ENCODE measurements around the gene GNRHR.

The GNRHR gene

DNA sequence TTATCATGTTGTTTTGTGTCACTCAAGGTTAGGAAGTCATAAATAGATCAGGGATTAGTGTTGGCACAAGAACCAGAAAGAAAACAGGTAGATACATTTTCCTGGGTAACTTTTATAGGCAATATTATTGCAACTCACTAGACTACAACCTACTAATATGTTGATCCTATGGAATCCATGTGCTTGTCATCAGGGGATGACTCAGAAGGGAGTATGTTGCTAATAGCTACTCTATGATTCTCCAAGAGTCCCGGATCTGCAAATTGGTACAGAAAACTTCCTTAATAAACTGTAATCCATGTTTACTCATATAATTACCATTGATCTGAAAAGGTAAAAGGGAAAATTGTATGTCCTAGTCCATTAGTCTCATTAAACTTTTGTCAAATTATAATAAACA, 11.7 kb upstream of the GNRHR start:
- H2BK15ac ChIP-seq (ENCODE audit: low read depth, poor library complexity, severe bottlenecking): no peak overlapping the region
- H3K36me3 ChIP-seq (ENCODE audit: control insufficient read depth in 1 of 2, insufficient read depth in 2 of 2, low read depth in 1 of 2, low read length in 2 of 2): no peaks in the 10 kb centered on the region
- H2AFZ ChIP-seq (ENCODE audit: low read depth, low read length): no peak overlapping the region
- no peak overlapping the region for H3K4me3 ChIP-seq (ENCODE audit: insufficient read depth in 1 of 2, low read depth in 1 of 2, low read length in 2 of 2)
- no peak overlapping the region for H3K14ac ChIP-seq (ENCODE audit: low read length in 2 of 2)
- no peaks in the 10 kb centered on the region for H3K4me1 ChIP-seq (ENCODE audit: control insufficient read depth, insufficient read depth, low read depth, low read length)
- H2BK120ac ChIP-seq (ENCODE audit: low read depth, low read length): no peak overlapping the region
- no peaks in the 10 kb centered on the region for H3K27me3 ChIP-seq (ENCODE audit: control insufficient read depth in 1 of 2, insufficient read depth in 1 of 2, low read length in 2 of 2)
- no CpG with 5 or more reads among the region's 1 CpG for whole genome bisulfite sequencing
- no peak overlapping the region for H4K8ac ChIP-seq (ENCODE audit: low read length)
- DNase-seq: no peak
- no peak overlapping the region for H4K91ac ChIP-seq (ENCODE audit: low read length)
- H3K4me2 ChIP-seq (ENCODE audit: low read length, poor library complexity, severe bottlenecking): no peak overlapping the region
- no peaks in the 10 kb centered on the region for H3K79me1 ChIP-seq (replicated peaks; ENCODE audit: low read length, poor library complexity, severe bottlenecking)
- H2AK5ac ChIP-seq (ENCODE audit: low read length, severe bottlenecking): no peak overlapping the region
- H3K4ac ChIP-seq (ENCODE audit: low read depth in 1 of 2, low read length in 2 of 2): no peak overlapping the region
- no peak overlapping the region for H3K27ac ChIP-seq (ENCODE audit: low read length, poor library complexity, severe bottlenecking)
- no peak overlapping the region for H2BK12ac ChIP-seq (ENCODE audit: low read length in 2 of 2)
- H3K9me3 ChIP-seq (ENCODE audit: control insufficient read depth, low read length): no peaks in the 10 kb centered on the region
- H3K18ac ChIP-seq (ENCODE audit: low read depth in 1 of 2, low read length in 2 of 2): no peak overlapping the region
- no peak overlapping the region for H3K9ac ChIP-seq (ENCODE audit: low read length)
- H3K23ac ChIP-seq (ENCODE audit: low read length in 2 of 2): no peak overlapping the region
- H2BK5ac ChIP-seq (ENCODE audit: low read depth, low read length, poor library complexity, severe bottlenecking): no peak overlapping the region

DNA sequence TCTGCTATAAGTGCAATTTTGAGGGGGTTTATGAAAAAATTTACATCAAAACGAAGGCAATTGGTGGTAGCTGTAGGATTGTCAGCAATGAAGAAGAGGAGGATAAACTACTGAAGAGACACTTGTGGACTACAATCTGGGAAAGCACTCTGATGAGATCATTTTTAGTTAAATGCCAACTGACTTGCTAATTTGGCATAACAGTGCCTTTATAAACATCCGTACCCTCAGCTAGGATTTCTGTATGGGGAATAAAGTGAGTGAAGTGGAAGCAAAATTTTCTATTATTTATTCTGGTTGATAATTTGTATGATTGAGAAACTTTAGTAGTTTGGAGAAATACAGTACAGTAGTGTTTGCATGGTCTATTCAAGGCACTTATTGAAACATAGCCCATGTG, 11.2 kb upstream of the GNRHR start:
- Histone ChIP-seq H2BK120ac (ENCODE audit: low read depth, low read length) (no peak overlapping the region), H2BK12ac (ENCODE audit: low read length in 2 of 2) (no peak overlapping the region), H3K79me1 (replicated peaks; ENCODE audit: low read length, poor library complexity, severe bottlenecking) (no peaks in the 10 kb centered on the region), H3K9me3 (ENCODE audit: control insufficient read depth, low read length) (no peaks in the 10 kb centered on the region), H2AK5ac (ENCODE audit: low read length, severe bottlenecking) (no peak overlapping the region), H2BK5ac (ENCODE audit: low read depth, low read length, poor library complexity, severe bottlenecking) (no peak overlapping the region), H3K36me3 (ENCODE audit: control insufficient read depth in 1 of 2, insufficient read depth in 2 of 2, low read depth in 1 of 2, low read length in 2 of 2) (no peaks in the 10 kb centered on the region), H3K4me3 (ENCODE audit: insufficient read depth in 1 of 2, low read depth in 1 of 2, low read length in 2 of 2) (no peak overlapping the region), H4K8ac (ENCODE audit: low read length) (no peak overlapping the region), H3K4ac (ENCODE audit: low read depth in 1 of 2, low read length in 2 of 2) (no peak overlapping the region), H4K91ac (ENCODE audit: low read length) (no peak overlapping the region), H3K18ac (ENCODE audit: low read depth in 1 of 2, low read length in 2 of 2) (no peak overlapping the region), H3K27ac (ENCODE audit: low read length, poor library complexity, severe bottlenecking) (no peak overlapping the region), H3K4me1 (ENCODE audit: control insufficient read depth, insufficient read depth, low read depth, low read length) (no peaks in the 10 kb centered on the region), H2AFZ (ENCODE audit: low read depth, low read length) (no peak overlapping the region), H3K9ac (ENCODE audit: low read length) (no peak overlapping the region), H3K27me3 (ENCODE audit: control insufficient read depth in 1 of 2, insufficient read depth in 1 of 2, low read length in 2 of 2) (no peaks in the 10 kb centered on the region), H3K14ac (ENCODE audit: low read length in 2 of 2) (no peak overlapping the region), H3K4me2 (ENCODE audit: low read length, poor library complexity, severe bottlenecking) (no peak overlapping the region), H2BK15ac (ENCODE audit: low read depth, poor library complexity, severe bottlenecking) (no peak overlapping the region), H3K23ac (ENCODE audit: low read length in 2 of 2) (no peak overlapping the region)
- DNase-seq: no peak
- WGBS: 98% methylated on average over 2 of the region's 2 CpGs

DNA sequence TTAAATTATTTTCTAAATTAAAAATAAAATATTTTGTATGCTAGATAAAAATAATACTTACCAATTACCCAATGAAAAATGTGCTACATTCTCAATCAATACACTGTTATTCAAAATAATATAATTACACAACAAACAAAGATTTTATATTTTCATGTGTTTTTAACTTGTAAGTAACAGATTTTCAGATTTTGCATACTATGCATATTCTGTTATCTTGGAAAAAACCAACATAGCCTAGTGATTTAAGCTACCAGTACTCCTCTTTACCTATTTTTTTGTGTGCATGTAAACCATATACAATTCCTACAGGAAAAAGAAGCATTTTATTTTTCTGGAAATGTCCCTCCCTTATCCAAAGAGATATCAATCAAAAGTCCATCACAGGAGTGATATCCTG, 10.0 kb upstream of the GNRHR start:
- no peaks in the 10 kb centered on the region for H3K4me1 ChIP-seq (ENCODE audit: control insufficient read depth, insufficient read depth, low read depth, low read length)
- H4K91ac ChIP-seq (ENCODE audit: low read length): no peak overlapping the region
- H3K4ac ChIP-seq (ENCODE audit: low read depth in 1 of 2, low read length in 2 of 2): no peak overlapping the region
- H3K18ac ChIP-seq (ENCODE audit: low read depth in 1 of 2, low read length in 2 of 2): no peak overlapping the region
- H3K79me1 ChIP-seq (replicated peaks; ENCODE audit: low read length, poor library complexity, severe bottlenecking): no peaks in the 10 kb centered on the region
- no peak overlapping the region for H3K23ac ChIP-seq (ENCODE audit: low read length in 2 of 2)
- no peak overlapping the region for H3K4me3 ChIP-seq (ENCODE audit: insufficient read depth in 1 of 2, low read depth in 1 of 2, low read length in 2 of 2)
- H2BK120ac ChIP-seq (ENCODE audit: low read depth, low read length): no peak overlapping the region
- H2AK5ac ChIP-seq (ENCODE audit: low read length, severe bottlenecking): no peak overlapping the region
- no peak overlapping the region for H3K14ac ChIP-seq (ENCODE audit: low read length in 2 of 2)
- no peak overlapping the region for H2BK12ac ChIP-seq (ENCODE audit: low read length in 2 of 2)
- no peaks in the 10 kb centered on the region for H3K36me3 ChIP-seq (ENCODE audit: control insufficient read depth in 1 of 2, insufficient read depth in 2 of 2, low read depth in 1 of 2, low read length in 2 of 2)
- no peak overlapping the region for H2AFZ ChIP-seq (ENCODE audit: low read depth, low read length)
- no peaks in the 10 kb centered on the region for H3K27me3 ChIP-seq (ENCODE audit: control insufficient read depth in 1 of 2, insufficient read depth in 1 of 2, low read length in 2 of 2)
- H3K9ac ChIP-seq (ENCODE audit: low read length): no peak overlapping the region
- no peak overlapping the region for H2BK15ac ChIP-seq (ENCODE audit: low read depth, poor library complexity, severe bottlenecking)
- H3K9me3 ChIP-seq (ENCODE audit: control insufficient read depth, low read length): no peaks in the 10 kb centered on the region
- no peak for DNase-seq
- H2BK5ac ChIP-seq (ENCODE audit: low read depth, low read length, poor library complexity, severe bottlenecking): no peak overlapping the region
- no peak overlapping the region for H3K27ac ChIP-seq (ENCODE audit: low read length, poor library complexity, severe bottlenecking)
- no peak overlapping the region for H3K4me2 ChIP-seq (ENCODE audit: low read length, poor library complexity, severe bottlenecking)
- H4K8ac ChIP-seq (ENCODE audit: low read length): no peak overlapping the region

DNA sequence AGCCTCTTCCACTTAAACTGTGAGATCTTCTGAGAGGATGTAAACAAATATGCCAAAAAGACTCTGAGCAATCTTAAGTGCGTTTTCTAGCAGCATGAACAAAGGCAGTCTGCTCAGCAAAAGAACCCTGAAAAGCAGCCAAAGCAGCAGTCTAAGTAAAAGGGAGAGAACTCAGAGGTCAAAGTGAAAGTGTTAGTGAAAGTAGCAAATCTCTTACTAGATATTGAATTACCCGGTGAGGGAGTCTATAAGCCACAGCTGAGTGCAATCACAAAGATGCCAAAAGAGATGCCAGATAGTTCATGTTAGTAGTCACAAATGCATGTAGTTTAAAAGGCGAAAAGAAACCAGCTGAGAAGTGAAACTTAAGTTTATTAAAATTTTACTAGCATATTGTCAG, 7.9 kb upstream of the GNRHR start:
- Histone ChIP-seq H2BK5ac (ENCODE audit: low read depth, low read length, poor library complexity, severe bottlenecking) (no peak overlapping the region), H3K4ac (ENCODE audit: low read depth in 1 of 2, low read length in 2 of 2) (no peak overlapping the region), H4K8ac (ENCODE audit: low read length) (no peak overlapping the region)

More for the DNA sequence above, 7.9 kb upstream of the GNRHR start:
- Histone ChIP-seq H2AFZ (ENCODE audit: low read depth, low read length) (no peak overlapping the region), H3K4me3 (ENCODE audit: insufficient read depth in 1 of 2, low read depth in 1 of 2, low read length in 2 of 2) (peak overlapping the region in 1 of 2 experiments; percentile 54), H2AK5ac (ENCODE audit: low read length, severe bottlenecking) (no peak overlapping the region), H3K23ac (ENCODE audit: low read length in 2 of 2) (no peak overlapping the region), H2BK15ac (ENCODE audit: low read depth, poor library complexity, severe bottlenecking) (no peak overlapping the region), H3K27ac (ENCODE audit: low read length, poor library complexity, severe bottlenecking) (no peak overlapping the region), H3K36me3 (ENCODE audit: control insufficient read depth in 1 of 2, insufficient read depth in 2 of 2, low read depth in 1 of 2, low read length in 2 of 2) (no peaks in the 10 kb centered on the region), H3K9ac (ENCODE audit: low read length) (peak overlapping the region; percentile 50), H3K14ac (ENCODE audit: low read length in 2 of 2) (no peak overlapping the region), H3K27me3 (ENCODE audit: control insufficient read depth in 1 of 2, insufficient read depth in 1 of 2, low read length in 2 of 2) (no peaks in the 10 kb centered on the region), H3K9me3 (ENCODE audit: control insufficient read depth, low read length) (no peaks in the 10 kb centered on the region), H3K4me1 (ENCODE audit: control insufficient read depth, insufficient read depth, low read depth, low read length) (no peaks in the 10 kb centered on the region), H3K79me1 (replicated peaks; ENCODE audit: low read length, poor library complexity, severe bottlenecking) (no peaks in the 10 kb centered on the region), H2BK12ac (ENCODE audit: low read length in 2 of 2) (no peak overlapping the region), H3K4me2 (ENCODE audit: low read length, poor library complexity, severe bottlenecking) (no peak overlapping the region), H2BK120ac (ENCODE audit: low read depth, low read length) (no peak overlapping the region), H3K18ac (ENCODE audit: low read depth in 1 of 2, low read length in 2 of 2) (no peak overlapping the region), H4K91ac (ENCODE audit: low read length) (no peak overlapping the region)
- peak; percentile 49 for DNase-seq
- 41% methylated on average over 3 of the region's 3 CpGs for WGBS
